WI38 (cell line): Measurements from ENCODE around the gene LRP1-AS.

Experiments
- H3K4me3 ChIP-seq: 2 replicates; pipeline ENCODE4 v1.5.1; 2011; ENCODE audit warnings: low read depth, mild to moderate bottlenecking, control low read depth, low read length
- TF ChIP-seq, protein P1 (sequence below): IDR thresholded peaks from 2 replicates; pipeline ENCODE4 v1.5.1; 2012; ENCODE audit warnings: low read depth, mild to moderate bottlenecking, control low read depth, low read length

The LRP1-AS gene

DNA sequence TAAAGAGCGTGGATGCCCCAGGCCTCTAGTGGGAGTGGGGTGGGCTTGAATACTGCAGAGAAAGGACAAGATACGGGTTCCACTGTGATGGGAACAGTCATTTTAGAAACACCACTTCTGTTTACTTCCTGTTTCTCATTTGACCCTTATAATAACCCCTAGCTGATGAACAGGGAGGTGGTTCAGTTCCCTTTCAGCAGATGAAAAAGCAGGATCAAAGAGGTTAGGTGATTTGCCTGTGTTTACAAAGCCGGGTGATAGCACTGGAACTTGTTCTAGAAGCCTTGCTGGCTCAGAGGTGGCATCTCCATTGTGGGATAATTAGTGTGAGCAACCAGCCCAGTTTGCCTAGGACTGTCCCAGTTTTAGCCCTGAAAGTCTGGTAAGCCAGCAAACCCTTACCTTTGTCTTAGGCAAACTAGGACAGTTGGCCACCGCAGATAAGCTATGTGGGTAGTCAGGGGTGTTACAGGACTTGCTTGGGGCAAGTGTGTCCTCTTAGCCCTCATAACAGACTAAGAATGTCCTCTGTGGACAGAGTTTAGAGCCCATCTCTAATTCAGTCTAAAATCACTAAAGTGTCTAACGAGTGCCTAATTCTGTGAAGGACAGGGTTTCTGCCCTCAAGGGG lies 7.5 kb upstream of the LRP1-AS start:
- H3K4me3 ChIP-seq = no peak overlapping the region
- TF ChIP-seq, protein P1, sequence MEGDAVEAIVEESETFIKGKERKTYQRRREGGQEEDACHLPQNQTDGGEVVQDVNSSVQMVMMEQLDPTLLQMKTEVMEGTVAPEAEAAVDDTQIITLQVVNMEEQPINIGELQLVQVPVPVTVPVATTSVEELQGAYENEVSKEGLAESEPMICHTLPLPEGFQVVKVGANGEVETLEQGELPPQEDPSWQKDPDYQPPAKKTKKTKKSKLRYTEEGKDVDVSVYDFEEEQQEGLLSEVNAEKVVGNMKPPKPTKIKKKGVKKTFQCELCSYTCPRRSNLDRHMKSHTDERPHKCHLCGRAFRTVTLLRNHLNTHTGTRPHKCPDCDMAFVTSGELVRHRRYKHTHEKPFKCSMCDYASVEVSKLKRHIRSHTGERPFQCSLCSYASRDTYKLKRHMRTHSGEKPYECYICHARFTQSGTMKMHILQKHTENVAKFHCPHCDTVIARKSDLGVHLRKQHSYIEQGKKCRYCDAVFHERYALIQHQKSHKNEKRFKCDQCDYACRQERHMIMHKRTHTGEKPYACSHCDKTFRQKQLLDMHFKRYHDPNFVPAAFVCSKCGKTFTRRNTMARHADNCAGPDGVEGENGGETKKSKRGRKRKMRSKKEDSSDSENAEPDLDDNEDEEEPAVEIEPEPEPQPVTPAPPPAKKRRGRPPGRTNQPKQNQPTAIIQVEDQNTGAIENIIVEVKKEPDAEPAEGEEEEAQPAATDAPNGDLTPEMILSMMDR = no peak

DNA sequence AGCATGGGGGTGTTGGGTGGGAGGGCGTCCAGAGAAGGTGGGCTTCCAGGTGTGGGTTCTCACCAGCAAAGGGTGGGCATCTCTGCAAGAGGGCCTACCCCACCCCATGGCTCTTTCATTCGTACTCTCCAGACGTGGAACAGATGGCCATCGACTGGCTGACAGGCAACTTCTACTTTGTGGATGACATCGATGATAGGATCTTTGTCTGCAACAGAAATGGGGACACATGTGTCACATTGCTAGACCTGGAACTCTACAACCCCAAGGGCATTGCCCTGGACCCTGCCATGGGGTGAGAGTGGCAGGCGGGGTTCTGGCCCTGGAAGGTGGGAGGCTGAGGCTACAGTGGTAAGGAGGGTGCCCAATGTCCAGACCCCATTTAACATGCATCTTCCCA lies 6.7 kb upstream of the LRP1-AS start:
- H3K4me3 ChIP-seq = no peak overlapping the region

DNA sequence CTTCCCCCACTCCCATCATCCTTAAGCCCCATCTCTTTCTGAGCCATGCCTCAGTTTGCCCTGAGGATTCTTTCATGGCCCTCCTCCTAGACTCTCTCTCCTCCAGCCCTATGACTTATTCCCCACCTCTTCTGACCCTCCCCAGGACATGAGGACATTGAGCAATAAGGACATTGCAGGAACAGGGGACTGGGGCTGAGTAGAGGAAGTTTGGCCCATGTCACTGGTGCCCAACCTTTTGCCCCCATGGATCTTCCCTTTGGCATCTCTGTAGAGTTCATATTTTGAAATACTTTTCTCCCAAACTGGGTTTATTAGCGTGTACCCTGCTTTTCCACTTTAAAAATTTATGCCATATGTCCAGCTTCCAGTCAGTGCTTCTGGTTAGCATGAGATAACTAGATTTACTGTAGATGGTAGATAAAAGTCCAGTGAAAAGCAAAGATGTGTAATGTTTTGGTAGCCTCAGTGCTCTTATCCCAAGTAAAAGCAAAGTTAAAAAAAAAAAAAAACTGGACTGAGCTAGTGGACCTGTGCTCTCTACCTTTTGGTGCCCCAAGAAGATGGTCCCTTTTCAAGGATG lies 6.1 kb upstream of the LRP1-AS start:
- H3K4me3 ChIP-seq = no peak overlapping the region
- TF ChIP-seq, protein P1 = no peak

More for the DNA sequence above, 6.7 kb upstream of the LRP1-AS start:
- TF ChIP-seq, protein P1 = no peak

DNA sequence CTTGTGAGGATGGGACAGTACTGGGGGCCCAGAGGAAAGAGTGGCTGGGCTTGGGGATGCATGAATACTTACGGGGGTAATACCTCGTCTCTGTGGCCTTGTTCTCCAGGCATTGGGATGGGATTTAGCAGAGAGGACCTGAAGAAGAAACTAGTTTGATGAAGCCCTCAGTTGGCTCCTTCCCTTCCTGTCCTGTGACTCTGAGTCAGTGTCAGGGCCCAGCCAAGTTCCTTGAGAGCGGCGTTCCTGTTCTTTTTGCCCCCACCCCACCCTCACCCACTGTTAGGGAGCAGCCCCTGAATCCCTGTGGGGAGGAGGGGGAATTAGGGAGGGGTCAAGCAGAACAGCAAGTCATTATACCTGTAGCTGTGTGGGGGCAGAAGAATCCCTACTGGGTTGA lies 5.2 kb upstream of the LRP1-AS start:
- no peak overlapping the region for H3K4me3 ChIP-seq
- TF ChIP-seq, protein P1 = no peak

DNA sequence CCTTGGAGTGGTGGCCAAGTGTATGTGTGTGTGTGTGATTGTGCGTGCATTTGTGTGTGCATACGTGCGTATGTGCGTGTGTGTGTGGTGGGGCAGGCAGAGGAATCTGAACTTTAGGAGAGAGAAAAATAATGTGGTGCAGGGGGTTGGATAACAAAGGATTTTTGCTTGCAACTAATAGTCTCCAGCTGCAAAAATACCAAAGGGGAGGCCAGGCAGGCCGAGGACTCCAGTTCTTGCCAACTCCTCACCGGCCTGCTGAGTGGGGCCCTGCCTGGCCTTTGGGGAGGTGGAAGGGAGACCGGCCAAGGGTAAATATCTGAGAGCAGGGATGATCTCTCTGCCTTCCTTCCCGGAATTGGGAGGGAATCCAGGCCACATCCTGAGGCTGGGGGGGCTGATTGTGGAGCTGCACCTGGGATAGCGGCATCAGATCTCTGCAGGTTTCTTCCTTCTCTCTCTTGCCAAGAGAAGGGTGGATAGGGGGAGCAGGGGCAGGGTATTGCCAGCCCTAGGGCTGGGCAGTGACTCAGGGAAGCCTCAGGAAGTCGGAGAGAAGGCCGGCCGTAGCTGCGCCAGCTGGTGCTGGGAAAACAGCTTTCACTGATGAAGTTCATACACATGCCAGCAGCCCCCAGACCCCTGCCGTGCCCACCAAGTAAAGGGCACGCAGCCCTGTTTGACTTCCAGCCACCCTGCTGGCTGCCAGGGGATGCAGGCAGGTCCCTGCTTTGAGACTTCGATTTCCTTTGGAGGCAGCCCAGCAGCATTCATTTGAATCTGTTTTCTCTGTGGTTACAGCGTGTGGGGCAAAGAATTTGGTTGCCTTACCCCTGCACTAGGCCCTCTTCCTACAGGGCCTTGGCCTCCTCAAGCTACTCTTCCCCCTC lies 4.6 kb upstream of the LRP1-AS start:
- H3K4me3 ChIP-seq = no peak overlapping the region; the same call in 1 of the 2 replicates

DNA sequence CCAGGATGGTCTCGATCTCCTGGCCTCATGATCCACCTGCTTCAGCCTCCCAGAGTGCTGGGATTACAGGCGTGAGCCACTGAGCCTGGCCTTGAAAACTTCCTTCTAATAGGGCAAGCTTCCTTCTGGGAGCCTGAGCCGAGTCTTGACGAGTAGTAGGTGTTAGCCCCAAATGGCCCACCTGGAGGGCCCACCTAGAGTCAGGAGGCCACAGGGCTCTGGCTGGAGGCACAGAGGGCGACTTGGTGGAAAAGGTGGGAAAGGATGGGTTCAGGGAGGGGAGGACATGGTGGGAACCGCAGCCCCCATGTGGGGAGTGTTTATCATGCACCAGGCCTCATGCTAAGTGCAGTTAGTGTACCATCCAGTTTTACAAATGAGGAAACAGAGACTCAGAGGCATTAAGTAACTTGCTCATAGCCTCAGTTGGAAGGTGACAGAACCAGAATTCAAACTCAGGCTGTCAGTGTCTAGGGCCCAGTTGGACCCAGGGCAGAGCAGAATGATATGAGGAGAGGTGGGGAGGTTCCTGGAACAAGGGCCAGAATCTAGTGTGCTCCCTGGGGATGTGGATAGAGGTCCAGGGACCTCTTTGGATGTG lies 3.1 kb upstream of the LRP1-AS start:
- TF ChIP-seq, protein P1 = no peak
- no peak overlapping the region for H3K4me3 ChIP-seq

More for the DNA sequence above, 4.6 kb upstream of the LRP1-AS start:
- TF ChIP-seq, protein P1 = 0 out of 2 replicates have a peak, but pooled peaks have one; percentile 3
